Retinal pigment epithelial cell (primary cell): ENCODE results near the gene CNNM1.

Experiments
- DNase-seq: peaks from one replicate; pipeline ENCODE4 v3.0.0-alpha.2; 2010; ENCODE audit warnings: low read depth
- H3K4me3 ChIP-seq: 2 replicates; pipeline ENCODE4 v1.5.1; 2011; ENCODE audit warnings: mild to moderate bottlenecking, low read length, control low read depth, moderate library complexity
- TF ChIP-seq, protein P1 (sequence below): conservative IDR thresholded peaks from 2 replicates; pipeline ENCODE4 v1.5.1; 2011; ENCODE audit warnings: low read depth, low read length, control low read depth, inconsistent platforms

The CNNM1 gene

GRCh38 chr10:99421233-99421739, 92.1 kb downstream of the CNNM1 start:
- no peak overlapping the region for H3K4me3 ChIP-seq
- DNase-seq: no peak
- TF ChIP-seq, protein P1, sequence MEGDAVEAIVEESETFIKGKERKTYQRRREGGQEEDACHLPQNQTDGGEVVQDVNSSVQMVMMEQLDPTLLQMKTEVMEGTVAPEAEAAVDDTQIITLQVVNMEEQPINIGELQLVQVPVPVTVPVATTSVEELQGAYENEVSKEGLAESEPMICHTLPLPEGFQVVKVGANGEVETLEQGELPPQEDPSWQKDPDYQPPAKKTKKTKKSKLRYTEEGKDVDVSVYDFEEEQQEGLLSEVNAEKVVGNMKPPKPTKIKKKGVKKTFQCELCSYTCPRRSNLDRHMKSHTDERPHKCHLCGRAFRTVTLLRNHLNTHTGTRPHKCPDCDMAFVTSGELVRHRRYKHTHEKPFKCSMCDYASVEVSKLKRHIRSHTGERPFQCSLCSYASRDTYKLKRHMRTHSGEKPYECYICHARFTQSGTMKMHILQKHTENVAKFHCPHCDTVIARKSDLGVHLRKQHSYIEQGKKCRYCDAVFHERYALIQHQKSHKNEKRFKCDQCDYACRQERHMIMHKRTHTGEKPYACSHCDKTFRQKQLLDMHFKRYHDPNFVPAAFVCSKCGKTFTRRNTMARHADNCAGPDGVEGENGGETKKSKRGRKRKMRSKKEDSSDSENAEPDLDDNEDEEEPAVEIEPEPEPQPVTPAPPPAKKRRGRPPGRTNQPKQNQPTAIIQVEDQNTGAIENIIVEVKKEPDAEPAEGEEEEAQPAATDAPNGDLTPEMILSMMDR: no peak

DNA sequence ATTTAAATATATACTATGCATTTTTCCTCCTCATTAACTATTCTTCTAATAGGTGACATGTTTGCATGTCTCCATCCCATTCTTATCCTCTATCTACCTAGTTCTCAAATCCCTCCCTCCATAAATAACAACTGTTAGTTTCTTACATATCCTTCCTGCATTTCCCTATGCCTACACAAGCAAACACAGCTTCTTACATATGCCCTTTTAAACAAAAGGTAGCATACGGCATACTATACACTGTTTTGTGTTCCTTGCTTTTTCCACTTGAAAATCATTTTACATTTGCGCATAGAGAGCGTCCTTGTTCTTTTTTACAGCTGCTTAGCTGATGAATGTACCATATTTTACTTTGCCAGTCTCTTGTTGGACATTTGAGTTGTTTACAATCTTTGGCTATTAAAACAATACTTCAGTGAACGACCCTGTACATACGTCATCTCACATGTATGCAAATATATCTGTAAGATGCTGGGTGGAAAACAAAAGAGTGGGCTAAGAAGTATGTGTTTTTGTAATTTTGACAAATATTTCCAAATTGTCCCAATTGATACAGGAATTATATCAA, 93.5 kb downstream of the CNNM1 start:
- no peak for DNase-seq
- TF ChIP-seq, protein P1: no peak
- no peak overlapping the region for H3K4me3 ChIP-seq

- no peak overlapping the region for H3K4me3 ChIP-seq
- DNase-seq: no peak
- TF ChIP-seq, protein P1: no peak
These were observed 95.5 kb downstream of the CNNM1 start for GRCh38 chr10:99424656-99425055.

DNA sequence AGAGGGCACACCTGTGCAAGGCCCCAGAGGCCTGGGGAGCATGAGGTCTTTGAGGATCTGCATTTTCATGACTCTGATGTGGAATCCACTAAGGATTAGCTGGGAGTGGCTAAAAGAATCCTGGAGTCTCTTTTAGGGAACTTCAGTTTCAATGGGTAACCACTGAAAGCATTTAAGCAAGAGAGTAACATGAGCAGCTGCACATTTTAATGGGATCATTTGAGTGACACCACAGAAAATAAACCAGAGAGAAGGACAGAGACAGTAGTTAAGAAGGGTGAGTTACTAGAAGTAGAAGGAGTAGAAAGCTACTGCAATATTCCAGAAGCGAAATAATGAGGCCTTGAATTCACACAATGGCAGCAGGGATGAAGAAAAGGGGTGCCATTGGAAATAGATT, 96.0 kb downstream of the CNNM1 start:
- TF ChIP-seq, protein P1: no peak
- no peak for DNase-seq
- H3K4me3 ChIP-seq: no peak overlapping the region

GRCh38 chr10:99426689-99427088, 97.5 kb downstream of the CNNM1 start:
- TF ChIP-seq, protein P1: no peak
- no peak overlapping the region for H3K4me3 ChIP-seq
- no peak for DNase-seq

GRCh38 chr10:99427566-99428190, 98.5 kb downstream of the CNNM1 start:
- TF ChIP-seq, protein P1: no peak
- no peak for DNase-seq
- no peak overlapping the region for H3K4me3 ChIP-seq

DNA sequence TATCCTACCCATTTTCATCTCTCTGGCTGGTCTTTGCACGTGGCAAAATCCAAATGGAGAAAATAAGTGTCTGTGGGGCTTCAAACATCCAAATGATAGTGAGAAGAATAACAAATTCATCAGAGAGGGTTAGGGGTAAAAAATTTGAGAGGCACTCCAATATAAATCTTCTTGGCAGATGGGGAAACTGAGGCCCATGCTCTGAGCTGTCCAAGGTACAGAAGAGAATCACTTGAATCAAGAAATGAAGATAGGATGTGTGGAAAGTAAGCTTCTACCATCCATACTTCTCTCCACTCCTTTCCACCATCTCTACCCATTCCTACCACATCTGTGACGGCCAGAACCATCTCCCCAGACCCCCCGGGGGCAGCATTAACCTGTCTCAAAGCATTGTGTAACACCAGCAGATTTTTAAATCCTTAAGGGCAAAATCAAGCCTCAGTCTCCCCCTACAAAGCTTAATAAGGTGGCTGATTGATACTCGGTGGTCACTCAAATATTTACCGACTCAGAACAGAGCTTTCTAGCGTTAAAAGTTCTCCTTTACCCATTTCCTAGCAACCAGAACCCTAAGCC, 100.5 kb downstream of the CNNM1 start:
- DNase-seq: no peak
- TF ChIP-seq, protein P1: no peak
- H3K4me3 ChIP-seq: peak overlapping the region; percentile 100
